ENCODE results near the gene FHIP1B. TPM values are rescaled to one million over a fixed set of nuclear protein-coding genes. Genes with fewer than 3 reads are reported as not detected.
"Not testable (repeated sequence)": the region's sequence is repeated elsewhere in the genome, so short reads cannot be mapped to it uniquely, and the experiment has no call there.

FHIP1B gene
- 10 to 100 TPM; 23.8 to 50.9 (median 43.9) TPM for total RNA-seq

DNA sequence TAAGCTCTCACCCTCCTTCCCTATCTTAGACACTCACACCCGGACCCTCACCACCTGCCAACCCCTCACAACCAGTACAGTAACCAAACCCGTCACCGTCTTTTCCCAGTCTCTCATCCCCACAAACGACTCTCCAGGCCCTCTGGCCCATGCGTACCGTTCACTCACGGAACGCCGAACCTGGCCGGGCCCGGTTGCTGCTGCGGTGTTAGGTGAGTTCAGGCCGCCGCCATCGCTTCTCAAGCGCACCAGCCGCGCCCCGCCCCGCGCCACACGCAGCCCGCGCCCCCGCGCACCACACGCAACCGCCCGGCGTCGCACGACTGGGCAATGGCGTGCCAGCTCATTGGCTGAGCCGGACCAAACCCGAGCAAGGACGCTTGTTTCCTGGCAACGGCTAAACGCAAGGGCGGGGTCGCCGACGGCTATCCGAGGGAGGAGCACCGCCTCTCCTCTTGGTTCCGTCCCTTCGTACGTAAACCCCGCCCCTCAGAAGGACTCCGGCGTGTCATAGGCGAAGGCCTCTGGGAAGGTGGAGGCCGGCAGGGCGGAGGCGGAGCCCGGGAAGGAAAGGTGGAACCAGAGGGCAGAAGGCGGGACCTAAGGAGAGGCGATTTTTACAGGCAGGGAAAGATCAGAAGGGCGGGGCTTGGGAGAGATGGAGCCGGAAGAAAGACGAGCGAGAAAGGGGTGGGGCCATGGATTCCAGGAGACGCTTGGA is at the start of gene FHIP1B:
Gene FHIP1B, minus strand, starts transcription at position 250 of the 721 bp plus-strand sequence. CDS start 10,120 bp downstream, outside the sequence.
- TF ChIP-seq, protein P1, sequence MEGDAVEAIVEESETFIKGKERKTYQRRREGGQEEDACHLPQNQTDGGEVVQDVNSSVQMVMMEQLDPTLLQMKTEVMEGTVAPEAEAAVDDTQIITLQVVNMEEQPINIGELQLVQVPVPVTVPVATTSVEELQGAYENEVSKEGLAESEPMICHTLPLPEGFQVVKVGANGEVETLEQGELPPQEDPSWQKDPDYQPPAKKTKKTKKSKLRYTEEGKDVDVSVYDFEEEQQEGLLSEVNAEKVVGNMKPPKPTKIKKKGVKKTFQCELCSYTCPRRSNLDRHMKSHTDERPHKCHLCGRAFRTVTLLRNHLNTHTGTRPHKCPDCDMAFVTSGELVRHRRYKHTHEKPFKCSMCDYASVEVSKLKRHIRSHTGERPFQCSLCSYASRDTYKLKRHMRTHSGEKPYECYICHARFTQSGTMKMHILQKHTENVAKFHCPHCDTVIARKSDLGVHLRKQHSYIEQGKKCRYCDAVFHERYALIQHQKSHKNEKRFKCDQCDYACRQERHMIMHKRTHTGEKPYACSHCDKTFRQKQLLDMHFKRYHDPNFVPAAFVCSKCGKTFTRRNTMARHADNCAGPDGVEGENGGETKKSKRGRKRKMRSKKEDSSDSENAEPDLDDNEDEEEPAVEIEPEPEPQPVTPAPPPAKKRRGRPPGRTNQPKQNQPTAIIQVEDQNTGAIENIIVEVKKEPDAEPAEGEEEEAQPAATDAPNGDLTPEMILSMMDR (IDR thresholded peaks at IDR 0.05): no peak
- peak; percentile 93 for DNase-seq (ENCODE audit: low spot score)
- ATAC-seq (ENCODE audit: low FRiP score): peak; percentile 98

DNA sequence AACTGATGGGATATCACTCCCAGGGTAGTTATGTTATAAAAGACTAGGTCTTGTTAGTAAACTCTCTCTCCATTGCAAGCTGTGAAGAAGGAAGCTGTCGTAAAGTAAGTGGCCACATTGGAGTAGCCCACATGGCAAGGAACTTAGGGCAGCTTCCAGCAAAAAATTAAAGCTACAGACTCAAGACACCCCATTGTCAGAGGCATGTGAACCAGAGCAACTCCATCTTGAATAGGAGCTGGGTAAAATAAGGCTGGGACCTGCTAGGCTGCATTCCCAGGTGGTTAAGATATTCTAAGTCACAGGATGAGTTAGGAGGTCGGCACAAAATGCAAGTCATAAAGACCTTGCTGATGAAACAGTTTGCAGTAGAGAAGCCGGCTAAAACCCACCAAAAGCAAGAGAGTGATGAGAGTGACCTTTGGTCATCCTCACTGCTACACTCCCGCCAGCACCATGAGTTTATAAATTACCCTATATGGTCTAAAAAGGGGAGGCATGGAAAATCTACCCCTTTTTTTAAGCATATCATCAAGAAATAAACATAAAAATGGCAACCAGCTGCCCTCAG is 49.1 kb upstream of the FHIP1B start:
- ATAC-seq (ENCODE audit: low FRiP score) (no peak), DNase-seq (ENCODE audit: low spot score) (no peak)
- TF ChIP-seq, protein P1 (IDR thresholded peaks at IDR 0.05): no peak

DNA sequence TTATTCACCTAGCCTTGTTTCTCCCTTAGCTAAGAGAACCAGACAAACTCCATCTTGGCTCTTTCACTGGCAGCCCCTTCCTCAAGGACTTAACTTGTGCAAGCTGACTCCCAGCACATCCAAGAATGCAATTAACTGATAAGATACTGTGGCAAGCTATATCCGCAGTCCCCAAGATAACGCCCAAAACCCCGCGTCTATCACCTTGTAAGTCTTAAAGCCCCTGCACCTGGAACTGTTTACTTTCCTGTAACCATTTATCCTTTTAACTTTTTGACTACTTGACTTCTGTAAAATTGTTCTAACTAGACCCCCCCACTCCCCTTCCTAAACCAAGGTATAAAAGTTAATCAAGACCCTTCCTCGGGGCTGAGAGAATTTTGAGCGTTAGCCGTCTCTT is 46.4 kb upstream of the FHIP1B start:
- not testable (repeated sequence) for DNase-seq (ENCODE audit: low spot score); ATAC-seq (ENCODE audit: low FRiP score)

DNA sequence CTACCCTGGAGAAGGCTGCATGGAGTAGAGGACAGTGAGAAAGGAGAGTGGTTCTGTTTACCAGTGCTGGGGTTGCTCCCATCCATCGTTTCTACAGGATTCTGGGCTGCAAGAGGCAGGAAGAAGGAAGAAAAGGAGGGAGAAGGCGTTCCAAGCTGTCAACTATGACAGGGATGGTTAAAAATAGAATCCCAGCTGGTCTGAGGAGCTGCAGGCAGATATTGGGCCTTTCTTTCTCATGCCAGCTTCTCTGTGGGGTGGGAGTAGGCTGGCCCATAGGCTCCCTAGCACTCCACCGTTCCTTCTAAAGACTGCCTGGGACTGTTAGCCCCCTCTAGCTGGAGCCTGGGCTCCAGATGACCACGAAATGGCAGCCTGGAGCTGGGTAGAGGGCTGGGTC is 38.8 kb upstream of the FHIP1B start:
- TF ChIP-seq, protein P1 (IDR thresholded peaks at IDR 0.05): no peak
- no peak for ATAC-seq (ENCODE audit: low FRiP score)
- DNase-seq (ENCODE audit: low spot score): no peak

DNA sequence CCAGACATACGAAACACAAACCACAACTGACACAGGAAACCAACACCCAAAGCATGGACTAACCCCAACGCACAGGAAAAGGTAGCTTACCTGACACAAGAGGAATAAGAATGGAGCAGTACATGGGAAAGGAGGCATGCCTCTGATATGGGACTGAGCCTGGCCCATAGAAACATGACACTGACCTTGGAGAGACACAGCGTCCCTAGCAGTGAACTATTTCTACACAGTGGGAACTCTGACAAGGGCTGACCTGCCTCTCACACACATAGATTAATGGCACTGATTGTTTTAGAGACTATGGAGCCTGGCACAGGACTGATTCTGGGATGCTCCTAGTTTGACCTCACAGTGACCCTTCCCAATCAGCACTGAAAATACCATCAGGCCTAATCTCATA is 37.2 kb upstream of the FHIP1B start:
- TF ChIP-seq, protein P1 (IDR thresholded peaks at IDR 0.05): no peak
- no peak for DNase-seq (ENCODE audit: low spot score)
- no peak for ATAC-seq (ENCODE audit: low FRiP score)

DNA sequence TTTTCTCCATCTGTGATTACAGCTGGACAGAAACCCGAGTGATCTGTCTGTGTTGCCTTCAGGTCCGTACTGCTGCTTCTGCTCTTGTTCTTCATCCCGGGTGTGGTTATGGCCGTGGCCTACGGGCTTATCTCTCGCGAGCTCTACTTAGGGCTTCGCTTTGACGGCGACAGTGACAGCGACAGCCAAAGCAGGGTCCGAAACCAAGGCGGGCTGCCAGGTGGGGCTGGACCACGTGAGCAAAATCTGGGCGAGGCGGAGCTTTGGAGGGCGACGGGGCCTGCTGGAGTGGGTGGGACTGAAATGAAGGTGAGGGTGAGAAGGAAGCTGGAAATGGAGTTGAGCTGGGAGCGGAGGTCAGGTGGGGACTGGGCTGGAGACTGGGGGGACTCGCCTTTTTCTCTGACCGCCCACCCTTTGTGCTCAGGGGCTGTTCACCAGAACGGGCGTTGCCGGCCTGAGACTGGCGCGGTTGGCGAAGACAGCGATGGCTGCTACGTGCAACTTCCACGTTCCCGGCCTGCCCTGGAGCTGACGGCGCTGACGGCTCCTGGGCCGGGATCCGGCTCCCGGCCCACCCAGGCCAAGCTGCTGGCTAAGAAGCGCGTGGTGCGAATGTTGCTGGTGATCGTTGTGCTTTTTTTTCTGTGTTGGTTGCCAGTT is 36.3 kb upstream of the FHIP1B start:
- no peak for ATAC-seq (ENCODE audit: low FRiP score)
- no peak for DNase-seq (ENCODE audit: low spot score)
- TF ChIP-seq, protein P1 (IDR thresholded peaks at IDR 0.05): no peak

DNA sequence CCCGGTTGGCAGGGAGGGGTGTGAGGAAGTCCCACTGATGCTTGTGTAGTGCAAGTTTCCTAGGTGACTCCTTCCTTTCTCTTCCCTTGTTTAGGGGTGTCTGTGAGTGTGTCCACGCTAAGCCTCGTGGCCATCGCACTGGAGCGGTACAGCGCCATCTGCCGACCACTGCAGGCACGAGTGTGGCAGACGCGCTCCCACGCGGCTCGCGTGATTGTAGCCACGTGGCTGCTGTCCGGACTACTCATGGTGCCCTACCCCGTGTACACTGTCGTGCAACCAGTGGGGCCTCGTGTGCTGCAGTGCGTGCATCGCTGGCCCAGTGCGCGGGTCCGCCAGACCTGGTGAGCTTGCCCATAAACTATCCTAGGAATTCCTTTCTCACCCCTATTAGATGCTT is 35.6 kb upstream of the FHIP1B start:
- ATAC-seq (ENCODE audit: low FRiP score): no peak

More for the DNA sequence above, 35.6 kb upstream of the FHIP1B start:
- TF ChIP-seq, protein P1 (IDR thresholded peaks at IDR 0.05): no peak
- DNase-seq (ENCODE audit: low spot score): no peak

Measured in omental fat pad (tissue), 4 donors.